BLaER1 treated with 17β-estradiol and CSF1 and Interleukin-3, amounts not matched to agents 10 nM and 100 nM (cell line): Measurements from ENCODE around the gene MB.

Experiments used
- H3K27ac ChIP-seq, 11 experiments: shearing (Covaris generic); formaldehyde crosslinking; 2 replicates each; pipeline ENCODE4 v1.8.1; 2022
- H3K27me3 ChIP-seq, 11 experiments: shearing (Covaris generic); formaldehyde crosslinking; 2 replicates each; pipeline ENCODE4 v1.8.1; 2022
- H3K36me3 ChIP-seq, 11 experiments: shearing (Covaris generic); formaldehyde crosslinking; 2 replicates each; pipeline ENCODE4 v1.8.1; 2022
- H3K4me1 ChIP-seq, 10 experiments: shearing (Covaris generic); formaldehyde crosslinking; 2 replicates each; pipeline ENCODE4 v1.8.1; 2022
- H3K4me2 ChIP-seq, 11 experiments: shearing (Covaris generic); formaldehyde crosslinking; 2 replicates each; pipeline ENCODE4 v1.8.1; 2022
- H3K4me3 ChIP-seq, 10 experiments: shearing (Covaris generic); formaldehyde crosslinking; 2 replicates each; pipeline ENCODE4 v1.8.1; 2022
- H3K9ac ChIP-seq, 11 experiments: shearing (Covaris generic); formaldehyde crosslinking; 2 replicates each; pipeline ENCODE4 v1.8.1; 2022
- H3K9me3 ChIP-seq, 11 experiments: shearing (Covaris generic); formaldehyde crosslinking; replicated peaks in 1 of 11; 2 replicates each; pipeline ENCODE4 v1.8.1; 2022
- H4K20me1 ChIP-seq, 11 experiments: shearing (Covaris generic); formaldehyde crosslinking; 2 replicates each; pipeline ENCODE4 v1.8.1; 2022
- Cebpa-rat ChIP-seq, 11 experiments: shearing (Covaris generic); IDR thresholded peaks; 2 replicates each; pipeline ENCODE4 v1.8.1; 2022

The MB gene

DNA sequence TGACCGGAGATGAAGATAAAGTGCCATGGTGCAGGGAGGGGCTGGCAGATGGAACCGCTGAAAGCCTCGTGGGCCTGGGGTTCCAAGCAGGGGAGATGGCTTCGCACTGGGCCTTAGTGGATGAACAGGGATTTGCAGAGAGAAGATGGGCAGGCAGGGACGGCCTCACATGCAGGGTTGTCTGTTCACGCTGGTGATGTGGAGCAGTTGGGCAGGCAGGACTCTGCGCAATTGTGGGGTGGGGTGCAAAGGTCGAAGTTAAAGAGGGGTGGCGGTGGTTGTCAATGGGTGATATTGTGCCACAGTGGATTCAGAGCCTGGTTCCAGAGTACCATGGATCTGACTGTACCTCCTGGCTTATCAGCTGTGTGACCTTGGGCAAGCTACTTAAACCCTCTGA is 7.9 kb downstream of the MB start:
- H4K20me1 ChIP-seq, result no peaks in the 10 kb centered on the region
- H3K27ac ChIP-seq, result peak overlapping the region in 4 of 11 experiments; percentile 16 to 87 (median 82); a peak in 6 of 22 replicates
- H3K4me3 ChIP-seq, result no peak overlapping the region
- H3K36me3 ChIP-seq, result no peaks in the 10 kb centered on the region
- no peaks in the 10 kb centered on the region for H3K27me3 ChIP-seq
- no peak overlapping the region for H3K9ac ChIP-seq
- H3K4me1 ChIP-seq, result peaks cover 52 to 100% (median 88%) of the 10 kb centered on the region in 10 experiments
- H3K4me2 ChIP-seq, result peak overlapping the region in 10 of 11 experiments; percentile 7 to 90 (median 80); a peak in 18 of 22 replicates
- no peak for TF ChIP-seq Cebpa-rat (IDR thresholded peaks at IDR 0.05)
- H3K9me3 ChIP-seq, result no peaks in the 10 kb centered on the region

DNA sequence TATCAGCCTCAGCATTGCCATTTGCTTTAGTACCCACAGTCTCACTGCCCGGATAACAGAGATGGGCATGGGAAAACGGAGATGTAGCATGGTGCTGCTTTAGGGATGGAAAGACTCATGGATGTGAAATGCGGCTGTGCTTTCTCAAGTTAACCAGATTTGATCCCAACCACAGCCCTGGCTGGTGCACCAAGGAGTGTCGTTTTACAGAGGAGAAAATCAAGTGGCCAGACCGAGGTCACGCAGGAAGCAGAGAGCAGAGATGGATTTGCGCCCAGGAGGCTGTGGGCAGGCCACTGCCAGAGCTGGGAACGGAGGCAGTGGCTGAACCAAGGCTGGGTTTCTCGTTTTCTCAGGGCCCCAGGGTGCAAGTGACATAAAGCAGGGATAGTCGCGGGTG is 9.0 kb downstream of the MB start:
- Histone ChIP-seq H3K4me1 (peaks cover 62 to 100% (median 84%) of the 10 kb centered on the region in 10 experiments), H3K4me3 (no peak overlapping the region), H3K9ac (no peak overlapping the region), H3K27me3 (no peaks in the 10 kb centered on the region), H4K20me1 (no peaks in the 10 kb centered on the region), H3K4me2 (peak overlapping the region; percentile 14 to 90 (median 79); a peak in 20 of 22 replicates), H3K9me3 (no peaks in the 10 kb centered on the region), H3K27ac (peak overlapping the region in 3 of 11 experiments; percentile 24 to 87 (median 85); a peak in 4 of 22 replicates), H3K36me3 (no peaks in the 10 kb centered on the region)
- no peak for TF ChIP-seq Cebpa-rat (IDR thresholded peaks at IDR 0.05)

DNA sequence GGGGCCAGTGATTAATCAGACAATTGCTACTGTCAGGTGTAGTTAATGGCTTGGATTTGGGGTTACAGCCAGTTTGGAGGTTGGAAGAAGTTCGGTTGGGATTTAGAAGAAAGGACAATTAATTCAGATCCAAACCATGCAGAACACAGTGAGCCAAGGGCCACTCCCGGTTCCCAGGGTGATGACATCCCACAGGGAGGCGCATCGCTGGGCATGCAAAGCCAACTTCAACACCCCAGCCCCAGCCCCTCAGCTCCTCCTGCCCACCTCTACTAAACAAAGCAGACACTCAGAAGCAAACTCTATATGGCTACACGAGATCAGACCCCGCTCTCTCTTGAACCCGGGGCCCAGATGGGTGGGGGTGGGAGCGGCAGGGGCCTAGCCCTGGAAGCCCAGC is 10.2 kb downstream of the MB start:
- Histone ChIP-seq H3K4me2 (peak overlapping the region in 3 of 11 experiments; percentile 81 to 90 (median 86); a peak in 4 of 22 replicates), H4K20me1 (no peaks in the 10 kb centered on the region), H3K36me3 (no peaks in the 10 kb centered on the region), H3K9ac (no peak overlapping the region), H3K4me3 (no peak overlapping the region), H3K9me3 (no peaks in the 10 kb centered on the region), H3K4me1 (peaks cover 50 to 100% (median 83%) of the 10 kb centered on the region in 10 experiments), H3K27ac (peak overlapping the region in 2 of 11 experiments; percentile 1 to 69; a peak in 1 of 22 replicates), H3K27me3 (no peaks in the 10 kb centered on the region)
- TF ChIP-seq Cebpa-rat (IDR thresholded peaks at IDR 0.05), result no peak

DNA sequence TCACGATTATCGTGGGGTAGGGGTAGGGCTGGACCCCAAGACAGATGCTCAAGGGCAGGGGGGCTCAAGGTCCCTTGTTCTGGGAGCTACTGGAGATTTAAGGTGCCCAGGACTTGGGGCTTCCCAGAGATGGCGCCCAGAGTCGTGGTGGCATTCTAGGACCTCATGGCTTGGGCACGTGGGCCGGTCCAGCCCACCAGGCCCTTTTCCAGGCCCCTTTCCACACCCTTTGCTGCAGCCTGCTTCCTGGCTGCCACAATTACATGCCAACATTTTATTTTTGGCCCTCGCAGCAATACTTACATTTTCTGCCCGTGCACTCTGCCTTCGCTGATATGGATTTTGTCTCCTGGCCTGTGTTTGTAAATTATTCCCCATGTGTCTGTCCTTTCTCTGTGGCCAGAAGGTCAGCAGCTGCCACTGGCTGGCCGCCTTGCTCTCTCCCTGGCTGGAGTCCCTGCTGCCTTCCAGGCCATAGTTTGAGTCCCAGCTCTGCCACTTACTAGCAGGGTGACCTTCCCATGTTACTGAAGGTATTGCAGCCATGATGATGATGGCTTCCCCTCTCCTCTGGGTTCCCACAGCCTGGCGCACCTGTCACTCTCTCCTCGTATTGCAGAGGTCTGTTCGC is 11.2 kb downstream of the MB start:
- no peaks in the 10 kb centered on the region for H3K36me3 ChIP-seq
- no peak overlapping the region for H3K4me3 ChIP-seq
- no peaks in the 10 kb centered on the region for H3K27me3 ChIP-seq
- no peaks in the 10 kb centered on the region for H3K9me3 ChIP-seq
- H3K4me2 ChIP-seq, result peak overlapping the region in 9 of 11 experiments; percentile 2 to 90 (median 80); a peak in 12 of 22 replicates
- peak overlapping the region in 2 of 11 experiments; percentile 6 to 31; a peak in 2 of 22 replicates for H3K9ac ChIP-seq
- H4K20me1 ChIP-seq, result no peaks in the 10 kb centered on the region
- peak overlapping the region in 8 of 11 experiments; percentile 14 to 71 (median 50); a peak in 12 of 22 replicates for H3K27ac ChIP-seq
- no peak for TF ChIP-seq Cebpa-rat (IDR thresholded peaks at IDR 0.05)
- H3K4me1 ChIP-seq, result peaks cover 40 to 100% (median 81%) of the 10 kb centered on the region in 10 experiments

DNA sequence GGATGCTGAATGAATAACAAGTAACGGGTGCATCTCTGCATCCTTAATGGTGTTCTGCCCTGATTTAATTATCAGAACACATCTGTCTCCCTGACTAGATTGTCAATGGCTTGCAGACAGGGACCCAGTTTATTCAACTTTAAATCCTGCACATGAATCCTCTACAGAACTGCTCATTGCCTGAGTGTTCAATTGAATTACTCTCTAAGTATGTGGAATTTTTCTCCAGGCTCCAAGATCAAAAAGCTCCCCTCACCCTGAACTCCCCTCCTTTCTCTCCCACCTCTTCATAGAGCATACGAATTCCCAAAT is 11.8 kb downstream of the MB start:
- Histone ChIP-seq H4K20me1 (no peaks in the 10 kb centered on the region), H3K4me1 (peaks cover 34 to 100% (median 82%) of the 10 kb centered on the region in 10 experiments), H3K4me3 (no peak overlapping the region), H3K4me2 (peak overlapping the region in 10 of 11 experiments; percentile 38 to 90 (median 78); a peak in 19 of 22 replicates), H3K9ac (peak overlapping the region in 3 of 11 experiments; percentile 6 to 34 (median 31); a peak in 4 of 22 replicates), H3K9me3 (no peaks in the 10 kb centered on the region), H3K27ac (peak overlapping the region in 8 of 11 experiments; percentile 21 to 78 (median 54); a peak in 11 of 22 replicates), H3K36me3 (no peaks in the 10 kb centered on the region), H3K27me3 (no peaks in the 10 kb centered on the region)
- no peak for TF ChIP-seq Cebpa-rat (IDR thresholded peaks at IDR 0.05)

DNA sequence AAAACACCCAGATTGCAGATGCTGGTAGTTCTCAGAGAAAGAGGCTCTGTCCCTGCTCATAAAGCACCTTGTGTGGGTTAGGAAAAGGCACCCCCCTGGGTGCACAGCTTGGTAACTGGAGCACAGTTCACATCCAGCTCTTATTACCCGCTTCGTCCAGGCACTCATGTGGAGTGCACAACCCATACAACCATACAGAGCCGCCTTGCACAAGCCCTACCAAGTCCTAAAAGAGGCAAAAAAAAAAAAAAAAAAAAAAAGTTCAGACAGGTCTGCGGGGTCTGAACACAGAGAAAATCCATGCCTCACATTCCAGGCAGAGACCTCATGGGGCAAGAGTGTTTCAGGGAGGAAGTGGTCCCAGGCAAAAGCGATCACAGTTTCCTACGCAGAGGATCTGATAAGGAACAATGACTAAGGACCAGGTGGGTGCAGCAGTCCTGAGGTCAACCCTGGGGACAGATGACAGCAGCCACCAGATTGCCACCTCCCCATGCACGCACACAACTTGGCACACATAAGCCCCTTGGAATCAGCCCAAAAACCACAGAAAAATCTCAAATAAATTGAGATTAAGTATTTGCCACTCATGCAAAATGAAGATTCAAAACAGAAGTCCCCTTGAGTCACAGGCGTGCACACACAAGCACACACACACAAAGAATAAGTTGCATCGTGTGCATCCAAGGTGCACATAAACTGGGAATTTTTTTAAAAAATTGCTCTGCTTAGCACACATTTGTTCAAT is 12.3 kb downstream of the MB start:
- H3K4me3 ChIP-seq, result no peak overlapping the region
- no peaks in the 10 kb centered on the region for H4K20me1 ChIP-seq
- H3K36me3 ChIP-seq, result no peaks in the 10 kb centered on the region
- peak overlapping the region in 6 of 11 experiments; percentile 38 to 60 (median 42); a peak in 10 of 22 replicates for H3K9ac ChIP-seq
- peak overlapping the region; percentile 35 to 90 (median 76) for H3K4me2 ChIP-seq
- peaks cover 29 to 100% (median 85%) of the 10 kb centered on the region in 10 experiments for H3K4me1 ChIP-seq
- H3K9me3 ChIP-seq, result no peaks in the 10 kb centered on the region
- TF ChIP-seq Cebpa-rat (IDR thresholded peaks at IDR 0.05), result 0 out of 22 replicates have a peak, but pooled peaks of 1 of the 11 experiments have one; percentile 18
- H3K27me3 ChIP-seq, result no peaks in the 10 kb centered on the region
- H3K27ac ChIP-seq, result peak overlapping the region in 7 of 11 experiments; percentile 27 to 78 (median 68); a peak in 15 of 22 replicates

DNA sequence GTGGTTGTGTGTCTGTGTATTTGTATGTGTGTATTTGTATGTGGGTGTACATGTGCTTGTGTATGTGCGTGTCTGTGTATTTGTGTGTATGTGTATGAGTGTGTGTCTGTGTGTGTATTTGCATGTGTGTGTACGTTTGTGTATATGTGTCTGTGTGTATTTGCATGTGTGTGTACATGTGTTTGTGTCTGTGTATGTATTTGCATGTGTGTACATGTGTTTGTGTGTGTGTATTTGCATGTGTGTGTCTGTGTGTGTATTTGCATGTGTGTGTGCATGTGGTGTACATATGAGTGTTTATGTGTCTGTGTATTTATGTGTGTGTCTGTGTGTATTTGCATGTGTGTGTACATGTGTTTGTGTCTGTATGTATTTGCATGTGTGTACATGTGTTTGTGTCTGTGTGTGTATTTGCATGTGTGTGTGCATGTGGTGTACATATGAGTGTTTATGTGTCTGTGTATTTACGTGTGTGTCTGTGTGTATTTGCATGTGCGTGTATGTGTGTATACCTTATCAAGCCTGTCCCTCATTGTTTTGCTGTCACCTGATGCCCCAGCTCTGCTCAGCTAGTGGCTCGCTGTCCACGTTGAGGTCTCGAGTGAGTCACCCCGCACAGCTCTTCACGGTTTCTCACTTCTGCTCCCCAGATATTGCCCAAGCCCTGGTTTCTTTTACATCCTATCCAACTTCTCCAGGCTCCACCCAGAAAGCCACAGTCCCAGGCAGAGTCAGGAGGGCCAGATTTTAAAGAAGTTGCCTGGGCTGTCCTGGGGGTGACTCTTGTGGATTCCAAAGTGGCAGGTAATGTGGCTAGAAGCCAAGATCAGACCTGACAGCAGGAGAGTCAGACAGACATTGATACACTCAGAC is 15.2 kb downstream of the MB start:
- peak overlapping the region in 1 of 10 experiments; percentile 13; a peak in 1 of 20 replicates for H3K4me3 ChIP-seq
- no peaks in the 10 kb centered on the region for H3K27me3 ChIP-seq
- H3K27ac ChIP-seq, result peak overlapping the region in 9 of 11 experiments; percentile 15 to 78 (median 69); a peak in 17 of 22 replicates
- H3K4me2 ChIP-seq, result peak overlapping the region in 10 of 11 experiments; percentile 13 to 90 (median 78); a peak in 19 of 22 replicates
- TF ChIP-seq Cebpa-rat (IDR thresholded peaks at IDR 0.05), result peak in 9 of 11 experiments; percentile 11 to 91 (median 80); a peak in 14 of 22 replicates
- no peaks in the 10 kb centered on the region for H3K9me3 ChIP-seq
- H3K4me1 ChIP-seq, result peaks cover 18 to 90% (median 76%) of the 10 kb centered on the region in 10 experiments
- no peaks in the 10 kb centered on the region for H4K20me1 ChIP-seq
- H3K36me3 ChIP-seq, result no peaks in the 10 kb centered on the region
- peak overlapping the region in 7 of 11 experiments; percentile 7 to 63 (median 44); a peak in 8 of 22 replicates for H3K9ac ChIP-seq

DNA sequence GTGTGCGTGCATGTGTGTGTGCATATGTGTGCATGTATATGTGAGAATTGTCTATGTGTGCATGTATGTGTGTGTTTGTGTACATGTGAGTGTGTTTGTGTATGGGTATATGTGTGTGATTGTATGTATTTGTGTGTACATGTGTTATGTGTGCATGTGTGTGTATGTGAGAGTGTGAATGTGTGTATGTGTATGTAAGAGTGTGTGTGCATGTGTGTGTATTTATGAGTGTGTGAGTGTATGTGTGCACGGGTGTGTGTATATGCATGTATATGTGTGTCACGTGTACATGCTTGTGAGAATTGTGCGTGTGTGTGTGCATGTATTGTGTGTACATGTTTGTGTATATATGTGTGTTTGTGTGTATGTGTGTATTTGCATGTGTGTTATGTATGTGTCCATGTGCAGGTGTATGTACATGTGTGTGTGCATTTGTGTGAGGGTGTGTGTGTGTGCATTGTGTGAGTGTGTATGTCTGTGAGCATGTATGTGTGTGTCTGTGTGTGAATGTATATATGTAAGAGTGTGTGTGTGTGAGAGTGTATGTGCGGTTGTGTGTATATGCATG is 16.0 kb downstream of the MB start:
- no peaks in the 10 kb centered on the region for H4K20me1 ChIP-seq
- TF ChIP-seq Cebpa-rat (IDR thresholded peaks at IDR 0.05), result no peak
- peak overlapping the region in 6 of 11 experiments; percentile 32 to 90 (median 78); a peak in 10 of 22 replicates for H3K4me2 ChIP-seq
- no peaks in the 10 kb centered on the region for H3K9me3 ChIP-seq
- H3K27ac ChIP-seq, result peak overlapping the region in 1 of 11 experiments; percentile 69; a peak in 1 of 22 replicates
- H3K9ac ChIP-seq, result no peak overlapping the region
- no peak overlapping the region for H3K4me3 ChIP-seq
- H3K4me1 ChIP-seq, result peaks cover 18 to 82% (median 72%) of the 10 kb centered on the region in 10 experiments
- H3K36me3 ChIP-seq, result no peaks in the 10 kb centered on the region
- H3K27me3 ChIP-seq, result no peaks in the 10 kb centered on the region
